Aorta (tissue), 5 donors: ENCODE data around the gene NFATC4. TPM values are rescaled to one million over a fixed set of nuclear protein-coding genes. Genes with fewer than 3 reads are reported as not detected.
"Not testable (repeated sequence)": the region's sequence is repeated elsewhere in the genome, so short reads cannot be mapped to it uniquely, and the experiment has no call there.

ENCODE experiments used
- ATAC-seq: fragments of 200-7000 bp; cut with Tn5 transposase; one replicate; pipeline ENCODE4 v1.9.1; 2022; ENCODE audit warnings: moderate library complexity; ENCODE audit not compliant: low FRiP score
- DNase-seq, 2 donors: peaks; one replicate each; pipeline ENCODE4 v3.0.0-alpha.2; 2020
- H3K27ac ChIP-seq, 2 donors: one replicate each; pipeline ENCODE4 v1.5.1; 2013; ENCODE audit warnings: low read length in 2 of 2, mild to moderate bottlenecking in 2 of 2, moderate library complexity in 2 of 2, control low read depth in 1 of 2, inconsistent platforms in 1 of 2, low read depth in 1 of 2
- H3K27me3 ChIP-seq, 2 donors: one replicate each; pipeline ENCODE4 v1.6.1; 2013; ENCODE audit warnings: control low read depth in 1 of 2, low read length in 1 of 2, mild to moderate bottlenecking in 1 of 2, moderate library complexity in 1 of 2; ENCODE audit not compliant: insufficient read depth in 2 of 2, control insufficient read depth in 1 of 2
- H3K36me3 ChIP-seq, 2 donors: one replicate each; pipeline ENCODE4 v1.6.1; 2013; ENCODE audit warnings: control low read depth in 1 of 2, low read length in 1 of 2, mild to moderate bottlenecking in 1 of 2; ENCODE audit not compliant: insufficient read depth in 2 of 2, control insufficient read depth in 1 of 2
- H3K4me1 ChIP-seq, 2 donors: one replicate each; pipeline ENCODE4 v1.6.1; 2013; ENCODE audit warnings: low read length in 2 of 2, control low read depth in 1 of 2, mild to moderate bottlenecking in 1 of 2, moderate library complexity in 1 of 2; ENCODE audit not compliant: insufficient read depth in 2 of 2, control insufficient read depth in 1 of 2
- H3K4me3 ChIP-seq, 2 donors: one replicate each; pipeline ENCODE4 v1.5.1; 2013; ENCODE audit warnings: low read length in 2 of 2, control low read depth in 1 of 2, mild to moderate bottlenecking in 1 of 2
- H3K9me3 ChIP-seq: one replicate; pipeline ENCODE4 v1.6.1; 2013; ENCODE audit warnings: mild to moderate bottlenecking, low read length; ENCODE audit not compliant: control insufficient read depth
- WGBS, 2 donors: extraction: QIAGEN DNeasy Blood & Tissue Kit; methylation state at CpG; one replicate each; pipeline ENCODE4 v1.1.7; 2013; 5-methylcytosine and 5-hydroxymethylcytosine counted together
- intact Hi-C, 2 donors: fragments of 100-400 bp; cut with DNase I; formaldehyde crosslinking; loops; one replicate each; pipeline versions ENCODE4 v1.14.2 to v1.15.0; 2022
- polyA plus RNA-seq, 2 donors: library from polyadenylated mRNA; stranded (reverse); fragments of 200-250 nt; gene quantifications; one replicate each; pipeline ENCODE4 v1.2.3, GENCODE V29; 2013
- total RNA-seq, 2 donors: library from RNA; stranded (reverse); fragmentation: NEBNext Ultra II Directional; extraction: Animal tissue kit (Norgen Biotek cat#: 25700); gene quantifications; one replicate each; pipeline ENCODE4 v1.2.1, GENCODE V29; 2021
- donor health status: healthy with polysubstance abuse.
- donor health status: Bipolar disorder and iron deficiency.
- donor health status: DM: no; HTN: no; CAD: no.
- donor health status: DM: no; HTN: no; CAD: no.
- donor health status: DM: yes; HTN: yes; CAD: no.

The NFATC4 gene
- total and polyA plus RNA-seq, 4 donors = 23.0 to 572 (median 103) TPM

GRCh38 chr14:24347134-24347533 is 20.9 kb upstream of the NFATC4 start:
- no peaks in the 10 kb centered on the region for H3K27me3 ChIP-seq
- H3K9me3 ChIP-seq = no peaks in the 10 kb centered on the region
- DNase-seq (no peak), ATAC-seq (no peak)
- no peak overlapping the region for H3K27ac ChIP-seq
- no peak overlapping the region for H3K4me3 ChIP-seq
- H3K4me1 ChIP-seq = no peaks in the 10 kb centered on the region
- H3K36me3 ChIP-seq = no peaks in the 10 kb centered on the region
- 58% methylated on average over 1 of the region's 1 CpG for WGBS, 2 donors
- intact Hi-C loops = no loop called here

DNA sequence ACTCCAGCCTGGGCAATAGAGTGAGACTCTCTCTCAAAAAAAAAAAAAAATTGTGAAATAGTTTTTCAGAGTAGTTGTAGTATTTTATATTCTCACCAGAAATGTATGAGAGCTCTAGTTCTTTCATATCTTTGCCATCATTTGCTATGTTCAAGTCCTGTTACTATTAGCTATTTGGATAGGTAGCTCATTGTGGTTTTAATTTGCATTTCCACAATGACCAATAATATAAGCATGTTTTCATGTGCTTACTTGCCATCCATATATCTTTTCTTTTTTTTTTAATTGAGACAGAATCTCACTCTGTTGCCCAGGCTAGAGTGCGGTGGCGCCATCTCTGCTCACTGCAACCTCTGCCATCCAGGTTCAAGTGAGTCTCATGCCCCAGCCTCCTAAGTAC is 19.8 kb upstream of the NFATC4 start:
- 90 to 97% methylated on average over 2 of the region's 2 CpGs for WGBS, 2 donors

GRCh38 chr14:24349742-24350141 is 18.2 kb upstream of the NFATC4 start:
- WGBS, 2 donors = 46 to 49% methylated on average over 5 of the region's 5 CpGs
- intact Hi-C loops = no loop called here
- ATAC-seq = no peak
- no peaks in the 10 kb centered on the region for H3K4me1 ChIP-seq
- H3K27ac ChIP-seq = no peak overlapping the region
- H3K36me3 ChIP-seq = no peaks in the 10 kb centered on the region
- H3K27me3 ChIP-seq = no peaks in the 10 kb centered on the region
- no peak for DNase-seq
- no peak overlapping the region for H3K4me3 ChIP-seq
- H3K9me3 ChIP-seq = no peaks in the 10 kb centered on the region

More for the DNA sequence above, 19.8 kb upstream of the NFATC4 start:
- intact Hi-C loops = no loop called here
- ATAC-seq = no peak
- H3K36me3 ChIP-seq = no peaks in the 10 kb centered on the region
- H3K27me3 ChIP-seq = no peaks in the 10 kb centered on the region
- no peak for DNase-seq
- no peaks in the 10 kb centered on the region for H3K9me3 ChIP-seq
- no peak overlapping the region for H3K27ac ChIP-seq
- H3K4me3 ChIP-seq = no peak overlapping the region
- H3K4me1 ChIP-seq = no peaks in the 10 kb centered on the region

- Histone ChIP-seq H3K4me3 (no peak overlapping the region), H3K27me3 (no peaks in the 10 kb centered on the region), H3K27ac (no peak overlapping the region), H3K4me1 (no peaks in the 10 kb centered on the region), H3K9me3 (no peaks in the 10 kb centered on the region), H3K36me3 (no peaks in the 10 kb centered on the region)
- intact Hi-C loops = loop anchor here in 1 of 2 donors (1.0 kb wide), 1 partner anchor 48 kb away; the partner anchor contains the start of gene NYNRIN
- peak in 1 of 2 donors; percentile 54 for DNase-seq
- WGBS, 2 donors = 10 to 15% methylated on average over 4 of the region's 4 CpGs
- no peak for ATAC-seq
Measured at GRCh38 chr14:24351517-24351916, 16.5 kb upstream of the NFATC4 start.

- 60 to 78% methylated on average over 4 to 5 of the region's 5 CpGs for WGBS, 2 donors
- DNase-seq = no peak
- no peaks in the 10 kb centered on the region for H3K27me3 ChIP-seq
- no peaks in the 10 kb centered on the region for H3K9me3 ChIP-seq
- H3K36me3 ChIP-seq = no peaks in the 10 kb centered on the region
- no peak overlapping the region for H3K4me3 ChIP-seq
- no peaks in the 10 kb centered on the region for H3K4me1 ChIP-seq
- intact Hi-C loops = no loop called here
- H3K27ac ChIP-seq = no peak overlapping the region
- ATAC-seq = no peak
Measured at GRCh38 chr14:24353559-24354481, 14.2 kb upstream of the NFATC4 start.

DNA sequence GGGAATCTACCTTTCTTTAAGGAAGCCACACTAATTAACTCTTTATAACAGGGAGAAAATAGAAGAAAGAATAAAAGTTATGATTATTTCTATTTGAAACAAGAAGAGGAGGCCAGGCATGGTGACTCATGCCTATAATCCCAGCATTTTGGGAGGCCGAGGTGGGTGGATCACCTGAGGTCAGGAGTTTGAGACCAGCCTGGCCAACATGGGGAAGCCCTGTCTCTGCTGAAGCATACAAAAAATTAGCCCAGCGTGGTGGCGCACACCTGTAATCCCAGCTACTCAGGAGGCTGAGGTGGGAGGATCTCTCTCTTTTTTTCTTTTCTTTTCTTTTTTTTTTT is 13.5 kb upstream of the NFATC4 start:
- H3K4me3 ChIP-seq, H3K27ac ChIP-seq, H3K4me1 ChIP-seq, ATAC-seq, intact Hi-C loops, DNase-seq, H3K27me3 ChIP-seq, H3K36me3 ChIP-seq, H3K9me3 ChIP-seq: not testable (repeated sequence)
- 90 to 96% methylated on average over 3 of the region's 3 CpGs for WGBS, 2 donors

GRCh38 chr14:24355009-24355408 is 13.0 kb upstream of the NFATC4 start:
- ATAC-seq (no peak), DNase-seq (no peak)
- Histone ChIP-seq H3K36me3 (no peaks in the 10 kb centered on the region), H3K27me3 (no peaks in the 10 kb centered on the region), H3K4me3 (no peak overlapping the region), H3K4me1 (no peaks in the 10 kb centered on the region), H3K27ac (no peak overlapping the region), H3K9me3 (no peaks in the 10 kb centered on the region)
- intact Hi-C loops = no loop called here
- 90 to 91% methylated on average over 7 of the region's 7 CpGs for WGBS, 2 donors

DNA sequence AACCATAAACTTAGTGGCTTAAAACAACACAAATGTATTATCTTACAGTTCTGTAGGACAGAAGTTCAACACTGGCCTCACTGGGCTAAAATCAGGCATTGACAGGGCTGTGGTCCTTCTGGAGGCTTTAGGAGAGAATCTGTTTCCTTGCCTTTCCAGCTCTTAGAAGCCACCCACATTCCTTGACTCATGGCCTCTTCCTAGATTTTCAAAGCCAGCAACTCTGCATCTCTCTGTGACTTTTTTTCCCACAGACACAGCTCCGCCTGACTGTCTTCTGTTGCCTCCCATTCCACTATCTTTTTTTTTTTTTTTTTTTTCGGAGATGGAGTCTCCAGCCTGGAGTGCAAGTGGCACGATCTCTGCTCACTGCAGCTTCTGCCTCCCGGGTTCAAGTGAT is 11.8 kb upstream of the NFATC4 start:
- Histone ChIP-seq H3K27me3 (no peaks in the 10 kb centered on the region), H3K4me1 (no peaks in the 10 kb centered on the region), H3K4me3 (no peak overlapping the region), H3K9me3 (no peaks in the 10 kb centered on the region), H3K36me3 (no peaks in the 10 kb centered on the region), H3K27ac (no peak overlapping the region)
- no peak for DNase-seq
- intact Hi-C loops = no loop called here
- no peak for ATAC-seq
- 92 to 94% methylated on average over 4 of the region's 4 CpGs for WGBS, 2 donors

GRCh38 chr14:24360281-24360680 is 7.7 kb upstream of the NFATC4 start:
- no peaks in the 10 kb centered on the region for H3K36me3 ChIP-seq
- no peak for ATAC-seq
- H3K27me3 ChIP-seq = no peaks in the 10 kb centered on the region
- H3K4me1 ChIP-seq = no peaks in the 10 kb centered on the region
- no peak overlapping the region for H3K27ac ChIP-seq
- no peak overlapping the region for H3K4me3 ChIP-seq
- WGBS, 2 donors = 96 to 99% methylated on average over 3 of the region's 3 CpGs
- no peak for DNase-seq
- H3K9me3 ChIP-seq = no peaks in the 10 kb centered on the region
- intact Hi-C loops = no loop called here
